HCT116 (cell line): Measurements from ENCODE around the gene AIRE. TPM values are rescaled to one million over a fixed set of nuclear protein-coding genes. Genes with fewer than 3 reads are reported as not detected.

Experiments
- ATAC-seq: fragments of 200-7000 bp; cut with Tn5 transposase; 2 replicates; pipeline ENCODE4 v1.9.1; 2020; ENCODE audit warnings: mild to moderate bottlenecking, moderate library complexity
- BruUV-seq: library from RNA; stranded (reverse); fragments of 400-500 nt; replicated peaks from 2 replicates; lab custom pipeline; 2021; lab: Mats Ljungman, UMichigan
- CTCF ChIA-PET: fragments of 300-600 bp; sonication (Branson Sonifier 250); formaldehyde crosslinking; loops from one replicate; lab custom pipeline; 2021; ENCODE audit warnings: antibody characterized with exemption; lab: Charles Lee
- POLR2A ChIA-PET: fragments of 300-600, 350-600 bp; sonication (Branson Sonifier 250); formaldehyde crosslinking; loops from one replicate; lab custom pipeline; 2021; ENCODE audit warnings: antibody characterized with exemption; lab: Charles Lee
- RAD21 ChIA-PET, 2 experiments: fragments of 300-600 bp; sonication (Branson Sonifier 250); formaldehyde crosslinking; loops; one replicate each; lab custom pipeline; 2023; ENCODE audit warnings: low total read pairs in 2 of 2; ENCODE audit not compliant: uncharacterized antibody in 2 of 2, unreplicated experiment in 2 of 2, low non-redundant PET in 1 of 2; lab: Charles Lee
- DNase-seq: peaks from one replicate; pipeline ENCODE4 v3.0.0-alpha.2; 2010; ENCODE audit warnings: low read depth, low spot score
- H2AFZ ChIP-seq: fragments of 200-600 bp; shearing (Covaris generic), sonication (generic); 2 replicates; pipeline ENCODE4 v1.6.1; 2017; ENCODE audit warnings: low read depth, mixed run types, mixed read lengths, antibody characterized with exemption, low read length; ENCODE audit not compliant: poor library complexity, severe bottlenecking
- H3K27ac ChIP-seq: 2 replicates; pipeline ENCODE4 v1.5.1; 2012; ENCODE audit warnings: low read depth, low read length
- H3K27me3 ChIP-seq: fragments of 200-600 bp; sonication (generic); 2 replicates; pipeline ENCODE4 v1.6.1; 2016; ENCODE audit warnings: mixed run types, low read length, mixed read lengths; ENCODE audit not compliant: insufficient read depth
- H3K36me3 ChIP-seq, 2 experiments: fragments of 200-500 bp in 1 of 2; fragments of 200-600 bp in 1 of 2; sonication (Bioruptor generic) in 1 of 2; sonication (generic) in 1 of 2; 2 replicates each; pipeline versions ENCODE4 v1.5.1 to v1.6.1; 2014 to 2016; ENCODE audit warnings: low read length in 2 of 2, inconsistent platforms in 1 of 2, mixed read lengths in 1 of 2, mixed run types in 1 of 2; ENCODE audit not compliant: insufficient read depth in 2 of 2, control insufficient read depth in 1 of 2
- H3K4me1 ChIP-seq, 2 experiments: fragments of 200-600 bp in 1 of 2; sonication (generic) in 1 of 2; 2 replicates each; pipeline versions ENCODE4 v1.5.1 to v1.6.1; 2012 to 2017; ENCODE audit warnings: low read length in 2 of 2, inconsistent platforms in 1 of 2, mild to moderate bottlenecking in 1 of 2, mixed read lengths in 1 of 2, mixed run types in 1 of 2, moderate library complexity in 1 of 2; ENCODE audit not compliant: insufficient read depth in 2 of 2, control insufficient read depth in 1 of 2
- H3K4me2 ChIP-seq: fragments of 200-600 bp; sonication (generic); 2 replicates; pipeline ENCODE4 v1.6.1; 2017; ENCODE audit warnings: mixed run types, low read length, mixed read lengths
- H3K4me3 ChIP-seq, 2 experiments: fragments of 200-600 bp in 1 of 2; sonication (generic) in 1 of 2; replicated peaks in 1 of 2; 2 replicates each; pipeline ENCODE4 v1.5.1; 2011 to 2016; ENCODE audit warnings: low read length in 2 of 2, control low read depth in 1 of 2, low read depth in 1 of 2, mild to moderate bottlenecking in 1 of 2, mixed read lengths in 1 of 2, mixed run types in 1 of 2
- H3K79me2 ChIP-seq: fragments of 200-600 bp; sonication (generic); 2 replicates; pipeline ENCODE4 v1.6.1; 2017; ENCODE audit warnings: mild to moderate bottlenecking, mixed run types, low read length, moderate library complexity, mixed read lengths; ENCODE audit not compliant: insufficient read depth
- H3K9ac ChIP-seq: fragments of 200-600 bp; sonication (generic); 2 replicates; pipeline ENCODE4 v1.6.1; 2016; ENCODE audit warnings: low read length, mixed read lengths
- H3K9me2 ChIP-seq: fragments of 200-600 bp; sonication (generic), shearing (Covaris generic); 2 replicates; pipeline ENCODE4 v1.6.1; 2017; ENCODE audit warnings: mixed run types, mild to moderate bottlenecking, moderate library complexity; ENCODE audit not compliant: insufficient read depth
- H3K9me3 ChIP-seq, 2 experiments: fragments of 200-500 bp in 1 of 2; fragments of 200-600 bp in 1 of 2; sonication (Bioruptor generic) in 1 of 2; sonication (generic) in 1 of 2; 2 replicates each; pipeline ENCODE4 v1.6.1; 2014 to 2017; ENCODE audit warnings: low read length in 2 of 2, mixed read lengths in 2 of 2, inconsistent platforms in 1 of 2, low read depth in 1 of 2, mild to moderate bottlenecking in 1 of 2, mixed run types in 1 of 2, moderate library complexity in 1 of 2; ENCODE audit not compliant: control insufficient read depth in 1 of 2, insufficient read depth in 1 of 2
- H4K20me1 ChIP-seq: fragments of 200-600 bp; sonication (generic), shearing (Covaris generic); 2 replicates; pipeline ENCODE4 v1.6.1; 2017; ENCODE audit warnings: mixed run types, mild to moderate bottlenecking, moderate library complexity; ENCODE audit not compliant: insufficient read depth
- ATF3 ChIP-seq: IDR thresholded peaks from 2 replicates; pipeline ENCODE4 v1.6.1; 2012
- CBX3 ChIP-seq: IDR thresholded peaks from 2 replicates; pipeline ENCODE4 v1.6.1; 2012; ENCODE audit warnings: low read depth
- CEBPB ChIP-seq: IDR thresholded peaks from 2 replicates; pipeline ENCODE4 v1.6.1; 2012; ENCODE audit warnings: low read depth
- CTCF ChIP-seq, 3 experiments: fragments of 200-600 bp in 1 of 3; sonication (generic) in 1 of 3; IDR thresholded peaks in 2 of 3; conservative IDR thresholded peaks in 1 of 3; 2 replicates each; pipeline ENCODE4 v1.5.1; 2012 to 2017; ENCODE audit warnings: low read depth in 2 of 3, low read length in 2 of 3, antibody characterized with exemption in 1 of 3, borderline replicate concordance in 1 of 3, control low read depth in 1 of 3, mild to moderate bottlenecking in 1 of 3, mixed read lengths in 1 of 3, mixed run types in 1 of 3, moderate library complexity in 1 of 3; ENCODE audit not compliant: insufficient read depth in 1 of 3
- EGR1 ChIP-seq: IDR thresholded peaks from 2 replicates; pipeline ENCODE4 v1.6.1; 2012; ENCODE audit warnings: low read depth
- EZH2phosphoT487 ChIP-seq: fragments of 200-600 bp; IDR thresholded peaks from 2 replicates; pipeline ENCODE4 v1.6.1; 2018; ENCODE audit warnings: antibody characterized with exemption, borderline replicate concordance
- FOSL1 ChIP-seq: IDR thresholded peaks from 2 replicates; pipeline ENCODE4 v1.6.1; 2012; ENCODE audit warnings: low read depth
- POLR2A ChIP-seq: IDR thresholded peaks from 2 replicates; pipeline ENCODE4 v1.7.0; 2011; ENCODE audit warnings: borderline replicate concordance; ENCODE audit not compliant: insufficient read depth, insufficient read length; ENCODE audit errors: extremely low read depth
- SIN3A ChIP-seq: IDR thresholded peaks from 2 replicates; pipeline ENCODE4 v1.6.1; 2012; ENCODE audit warnings: low read depth
- SP1 ChIP-seq: IDR thresholded peaks from 2 replicates; pipeline ENCODE4 v1.6.1; 2012; ENCODE audit warnings: low read depth
- TCF7L2 ChIP-seq: IDR thresholded peaks from 2 replicates; pipeline ENCODE4 v1.7.0; 2011; ENCODE audit warnings: borderline replicate concordance, inconsistent platforms; ENCODE audit not compliant: insufficient read depth, insufficient read length; ENCODE audit errors: extremely low read depth
- ZFX ChIP-seq: fragments of 450-650 bp; IDR thresholded peaks from 2 replicates; pipeline ENCODE4 v1.6.1; 2017
- intact Hi-C: fragments of 100-400 bp; cut with micrococcal nuclease; formaldehyde crosslinking; loops from 2 replicates; pipeline ENCODE4 v1.10.0; 2022
- total RNA-seq: library from RNA; stranded (reverse); gene quantifications from one replicate; pipeline ENCODE4 v1.2.1, GENCODE V29; 2021; ENCODE audit not compliant: unreplicated experiment

The AIRE gene
- total RNA-seq, 1 experiment from 2014 or later = not detected

GRCh38 chr21:44334329-44335030, 48.8 kb downstream of the AIRE start:
- intact Hi-C loops = no loop called here
- Histone ChIP-seq H3K9ac (no peak overlapping the region), H3K4me3 (no peak overlapping the region), H3K4me1 (peaks cover 6 to 8% of the 10 kb centered on the region in 2 experiments; a peak in 3 of 4 replicates), H3K27ac (no peak overlapping the region), H2AFZ (no peak overlapping the region), H4K20me1 (no peaks in the 10 kb centered on the region), H3K9me3 (no peaks in the 10 kb centered on the region), H3K9me2 (no peaks in the 10 kb centered on the region), H3K4me2 (no peak overlapping the region), H3K27me3 (no peaks in the 10 kb centered on the region), H3K36me3 (no peaks in the 10 kb centered on the region), H3K79me2 (no peaks in the 10 kb centered on the region)
- BruUV-seq = no TSS peak
- no peak for ATAC-seq
- RAD21 ChIA-PET = no interaction called here
- POLR2A ChIA-PET = interaction anchor here (0.6 kb wide), 1 partner anchor 463 kb away, joined by 3 read pairs; no protein-coding TSS in a partner anchor
- TF ChIP-seq CBX3 (no peak), TCF7L2 (no peak), EGR1 (no peak), SP1 (no peak), CEBPB (no peak), POLR2A (no peak), SIN3A (no peak), ATF3 (no peak), FOSL1 (no peak), EZH2phosphoT487 (no peak), CTCF (IDR thresholded peaks at IDR 0.05 in 2 of 3, conservative IDR thresholded peaks at IDR 0.05 in 1 of 3; ENCODE audit: borderline replicate concordance in 1 of 3, insufficient read depth in 1 of 3, low read depth in 2 of 3, low read length in 2 of 3) (no peak), ZFX (no peak)
- DNase-seq = no peak
- CTCF ChIA-PET = no interaction called here
